Astrocyte (in vitro differentiated cells and primary cell): ENCODE measurements around the gene CCDC102A. TPM values are rescaled to one million over a fixed set of nuclear protein-coding genes. Genes with fewer than 3 reads are reported as not detected.

Experiments
- DNase-seq: peaks from one replicate; pipeline ENCODE4 v3.0.0-alpha.2; 2010; ENCODE audit warnings: low read depth
- FAIRE-seq: peaks from 2 replicates; lab custom pipeline; 2011; peaks lifted over from hg19 to GRCh38; lab: Jason Lieb, UNC
- H2AFZ ChIP-seq: 2 replicates; pipeline ENCODE4 v1.6.0; 2012; ENCODE audit warnings: low read depth, low read length, inconsistent platforms
- H3K27ac ChIP-seq: 2 replicates; pipeline ENCODE4 v1.5.1; 2011; ENCODE audit warnings: low read depth, low read length, inconsistent platforms
- H3K27me3 ChIP-seq: 2 replicates; pipeline ENCODE4 v1.6.0; 2011; ENCODE audit warnings: low read length, inconsistent platforms; ENCODE audit not compliant: insufficient read depth
- H3K36me3 ChIP-seq: 2 replicates; pipeline ENCODE4 v1.5.1; 2011; ENCODE audit warnings: low read length, inconsistent platforms; ENCODE audit not compliant: insufficient read depth
- H3K4me1 ChIP-seq: 2 replicates; pipeline ENCODE4 v1.5.1; 2011; ENCODE audit warnings: low read length, inconsistent platforms; ENCODE audit not compliant: insufficient read depth
- H3K4me2 ChIP-seq: 2 replicates; pipeline ENCODE4 v1.6.0; 2012; ENCODE audit warnings: low read length, inconsistent platforms
- H3K4me3 ChIP-seq: 2 replicates; pipeline ENCODE4 v1.5.1; 2011; ENCODE audit warnings: low read depth, mild to moderate bottlenecking, low read length, inconsistent platforms; ENCODE audit not compliant: insufficient read depth
- H3K79me2 ChIP-seq: 2 replicates; pipeline ENCODE4 v1.6.0; 2012; ENCODE audit warnings: mild to moderate bottlenecking, low read length, inconsistent platforms; ENCODE audit not compliant: insufficient read depth
- H3K9ac ChIP-seq: 2 replicates; pipeline ENCODE4 v1.6.0; 2012; ENCODE audit warnings: mild to moderate bottlenecking, low read length, inconsistent platforms
- H3K9me3 ChIP-seq: 2 replicates; pipeline ENCODE4 v1.5.1; 2012; ENCODE audit warnings: low read depth, mild to moderate bottlenecking, low read length, inconsistent platforms; ENCODE audit not compliant: insufficient read depth
- H4K20me1 ChIP-seq: 2 replicates; pipeline ENCODE4 v1.6.0; 2012; ENCODE audit warnings: low read length, inconsistent platforms; ENCODE audit not compliant: insufficient read depth
- H3K27ac Mint-ChIP-seq: one replicate; pipeline ENCODE4 v1.8.0; 2021; ENCODE audit warnings: mild to moderate bottlenecking, mixed read lengths; ENCODE audit not compliant: unreplicated experiment
- H3K27me3 Mint-ChIP-seq: one replicate; pipeline ENCODE4 v1.8.0; 2021; ENCODE audit warnings: low read depth, mixed read lengths; ENCODE audit not compliant: unreplicated experiment
- H3K36me3 Mint-ChIP-seq: one replicate; pipeline ENCODE4 v1.8.0; 2021; ENCODE audit warnings: low read depth, mixed read lengths; ENCODE audit not compliant: unreplicated experiment
- H3K4me1 Mint-ChIP-seq: one replicate; pipeline ENCODE4 v1.8.0; 2021; ENCODE audit warnings: low read depth, mixed read lengths; ENCODE audit not compliant: unreplicated experiment
- H3K4me3 Mint-ChIP-seq: one replicate; pipeline ENCODE4 v1.8.0; 2021; ENCODE audit warnings: mild to moderate bottlenecking, moderate library complexity, mixed read lengths; ENCODE audit not compliant: unreplicated experiment
- H3K9me3 Mint-ChIP-seq: one replicate; pipeline ENCODE4 v1.8.0; 2021; ENCODE audit warnings: mild to moderate bottlenecking, mixed read lengths; ENCODE audit not compliant: unreplicated experiment
- EZH2 ChIP-seq: IDR thresholded peaks from 2 replicates; pipeline ENCODE4 v1.6.1; 2012; ENCODE audit warnings: mild to moderate bottlenecking, low read length, inconsistent platforms; ENCODE audit not compliant: insufficient read depth
- total RNA-seq: library from RNA; stranded (reverse); gene quantifications from 2 replicates; pipeline ENCODE4 v1.2.1, GENCODE V29; 2021
- TF ChIP-seq, protein P1 (sequence below): IDR thresholded peaks from 2 replicates; pipeline ENCODE4 v1.5.1; 2011; ENCODE audit warnings: low read depth, mild to moderate bottlenecking, inconsistent platforms, low read length, moderate library complexity; ENCODE audit not compliant: insufficient read depth

Gene CCDC102A
- total RNA-seq, 1 donor from 2014 or later = 8.8 TPM

- Histone ChIP-seq H3K4me1 (peaks cover 4% of the 10 kb centered on the region), H3K4me3 (peak within 1 kb of the TSS; percentile 60), H2AFZ (peak within 1 kb of the TSS; percentile 96), H3K79me2 (no peaks in the 10 kb centered on the region), H3K27me3 (no peaks in the 10 kb centered on the region), H3K36me3 (no peaks in the 10 kb centered on the region), H3K9me3 (peaks cover 4% of the 10 kb centered on the region), H3K9ac (peak within 1 kb of the TSS; percentile 79), H3K4me2 (peak within 1 kb of the TSS; percentile 98), H3K27ac (no peak within 1 kb of the TSS), H4K20me1 (peaks cover 6% of the 10 kb centered on the region)
- Mint-ChIP-seq H3K27me3 (no peaks in the 10 kb centered on the region), H3K4me1 (peaks cover 12% of the 10 kb centered on the region), H3K4me3 (peak within 1 kb of the TSS; percentile 91), H3K27ac (peak within 1 kb of the TSS; percentile 91), H3K36me3 (no peaks in the 10 kb centered on the region), H3K9me3 (no peaks in the 10 kb centered on the region)
- DNase-seq = peak; percentile 52
- no peak for FAIRE-seq
- TF ChIP-seq, protein P1, sequence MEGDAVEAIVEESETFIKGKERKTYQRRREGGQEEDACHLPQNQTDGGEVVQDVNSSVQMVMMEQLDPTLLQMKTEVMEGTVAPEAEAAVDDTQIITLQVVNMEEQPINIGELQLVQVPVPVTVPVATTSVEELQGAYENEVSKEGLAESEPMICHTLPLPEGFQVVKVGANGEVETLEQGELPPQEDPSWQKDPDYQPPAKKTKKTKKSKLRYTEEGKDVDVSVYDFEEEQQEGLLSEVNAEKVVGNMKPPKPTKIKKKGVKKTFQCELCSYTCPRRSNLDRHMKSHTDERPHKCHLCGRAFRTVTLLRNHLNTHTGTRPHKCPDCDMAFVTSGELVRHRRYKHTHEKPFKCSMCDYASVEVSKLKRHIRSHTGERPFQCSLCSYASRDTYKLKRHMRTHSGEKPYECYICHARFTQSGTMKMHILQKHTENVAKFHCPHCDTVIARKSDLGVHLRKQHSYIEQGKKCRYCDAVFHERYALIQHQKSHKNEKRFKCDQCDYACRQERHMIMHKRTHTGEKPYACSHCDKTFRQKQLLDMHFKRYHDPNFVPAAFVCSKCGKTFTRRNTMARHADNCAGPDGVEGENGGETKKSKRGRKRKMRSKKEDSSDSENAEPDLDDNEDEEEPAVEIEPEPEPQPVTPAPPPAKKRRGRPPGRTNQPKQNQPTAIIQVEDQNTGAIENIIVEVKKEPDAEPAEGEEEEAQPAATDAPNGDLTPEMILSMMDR = no peak
- no peak for TF ChIP-seq EZH2
Measured at GRCh38 chr16:57485916-57486857, 50.2 kb downstream of the CCDC102A start, which contains the start of gene DOK4. Gene DOK4 (minus strand): TSS chr16:57486493. CDS start chr16:57479507, 6,986 bp downstream.

DNA sequence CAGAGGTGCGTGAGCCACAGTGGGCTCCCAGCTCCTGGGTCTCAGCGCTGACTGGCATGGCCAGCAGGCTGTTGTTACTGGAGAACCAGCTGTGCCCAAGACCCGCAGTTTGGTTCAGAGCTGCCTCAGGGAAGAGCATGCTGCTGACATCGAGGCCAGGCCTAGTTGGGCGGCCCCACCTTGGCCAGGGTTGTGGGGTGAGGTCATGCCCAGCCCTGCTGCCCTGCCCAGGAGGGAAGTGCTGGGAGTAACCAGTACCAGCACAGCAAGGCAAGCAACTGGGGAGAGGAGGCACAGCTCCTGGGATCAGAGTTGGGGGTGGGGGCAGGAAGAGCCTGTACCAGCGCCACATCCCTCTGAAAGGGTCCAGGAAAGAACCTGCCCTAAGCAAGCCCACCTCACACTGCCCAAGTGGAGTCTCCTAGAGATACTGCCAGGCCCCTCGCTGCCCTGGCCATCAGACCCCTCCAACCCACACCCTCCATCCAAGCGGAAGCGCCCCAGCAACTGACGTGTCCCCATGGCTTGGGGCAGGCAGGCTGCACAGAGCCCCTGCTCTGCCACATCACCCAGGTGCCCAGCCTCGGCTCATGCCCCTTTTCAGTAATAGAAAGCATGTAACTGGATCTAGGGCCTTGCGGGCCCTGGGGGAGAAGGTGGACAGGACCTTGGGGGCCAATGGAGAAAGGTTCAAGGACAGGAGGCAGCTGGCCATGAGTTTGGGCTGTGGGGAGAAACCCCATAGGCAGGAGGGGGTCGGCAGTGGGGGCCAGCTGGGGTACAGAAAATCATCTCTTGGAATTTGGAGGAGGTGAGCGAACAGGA lies 51.1 kb downstream of the CCDC102A start:
- no peak overlapping the region for H3K27ac ChIP-seq

More for the DNA sequence above, 51.1 kb downstream of the CCDC102A start:
- no peaks in the 10 kb centered on the region for H3K36me3 Mint-ChIP-seq
- H3K4me1 Mint-ChIP-seq = peaks cover 12% of the 10 kb centered on the region
- H3K9me3 Mint-ChIP-seq = no peaks in the 10 kb centered on the region
- TF ChIP-seq, protein P1 = no peak
- TF ChIP-seq EZH2 = no peak
- peak overlapping the region; percentile 91 for H3K4me3 Mint-ChIP-seq
- H3K36me3 ChIP-seq = no peaks in the 10 kb centered on the region
- H3K4me1 ChIP-seq = peaks cover 6% of the 10 kb centered on the region
- H4K20me1 ChIP-seq = peaks cover 6% of the 10 kb centered on the region
- H3K79me2 ChIP-seq = no peaks in the 10 kb centered on the region
- peak overlapping the region; percentile 79 for H3K9ac ChIP-seq
- H3K4me3 ChIP-seq = peak overlapping the region; percentile 60
- peak overlapping the region; percentile 88 for H2AFZ ChIP-seq
- peak overlapping the region; percentile 72 for H3K27ac Mint-ChIP-seq
- FAIRE-seq (no peak), DNase-seq (no peak)
- no peaks in the 10 kb centered on the region for H3K27me3 Mint-ChIP-seq
- H3K4me2 ChIP-seq = peak overlapping the region; percentile 98
- H3K27me3 ChIP-seq = no peaks in the 10 kb centered on the region
- H3K9me3 ChIP-seq = peaks cover 4% of the 10 kb centered on the region
